Fibroblast of pulmonary artery (primary cell): ENCODE results near the gene TCP10L.
"Not testable (repeated sequence)": the region's sequence is repeated elsewhere in the genome, so short reads cannot be mapped to it uniquely, and the experiment has no call there.

Source experiments
- DNase-seq: peaks from one replicate; pipeline ENCODE4 v3.0.0-alpha.2; 2010; ENCODE audit warnings: low read depth
- H3K4me3 ChIP-seq: replicated peaks from 2 replicates; pipeline ENCODE4 v1.5.1; 2011; ENCODE audit warnings: low read depth, mild to moderate bottlenecking, control low read depth, low read length, moderate library complexity
- CTCF ChIP-seq: IDR thresholded peaks from 2 replicates; pipeline ENCODE4 v1.5.1; 2011; ENCODE audit warnings: mild to moderate bottlenecking, control low read depth, low read length, inconsistent platforms; ENCODE audit errors: missing control alignments

TCP10L gene

DNA sequence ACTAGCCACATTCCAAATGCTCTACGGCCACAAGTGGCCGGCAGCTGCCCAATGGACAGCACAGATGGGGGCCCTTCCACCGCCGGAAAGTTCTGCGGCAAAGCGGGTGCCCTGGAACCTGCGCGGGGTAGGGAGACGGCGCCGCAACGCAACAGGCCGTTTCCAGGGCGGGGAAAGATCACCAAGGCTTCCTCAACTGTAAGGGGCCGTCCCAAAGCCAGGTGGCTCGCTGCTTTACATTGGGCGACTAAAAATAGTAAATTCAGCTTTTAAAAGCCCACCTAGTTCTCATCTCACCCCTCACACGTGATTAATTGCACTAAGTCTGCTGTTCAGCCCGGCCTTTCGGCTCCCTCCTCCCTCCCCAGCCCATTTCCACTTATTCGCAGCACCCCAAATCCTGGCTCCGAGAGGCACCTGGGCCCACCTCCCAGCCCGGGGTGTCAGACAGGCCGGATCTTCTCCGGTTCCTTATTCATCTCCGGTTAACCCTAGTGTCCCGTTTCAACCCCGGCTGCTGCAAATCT is 26.2 kb upstream of the TCP10L start:
- no peak for TF ChIP-seq CTCF
- DNase-seq: peak; percentile 17
- H3K4me3 ChIP-seq: peak overlapping the region; percentile 92

- peak overlapping the region; percentile 92 for H3K4me3 ChIP-seq
- DNase-seq: not testable (repeated sequence)
Observed at GRCh38 chr21:32610940-32611339, 25.6 kb upstream of the TCP10L start.

DNA sequence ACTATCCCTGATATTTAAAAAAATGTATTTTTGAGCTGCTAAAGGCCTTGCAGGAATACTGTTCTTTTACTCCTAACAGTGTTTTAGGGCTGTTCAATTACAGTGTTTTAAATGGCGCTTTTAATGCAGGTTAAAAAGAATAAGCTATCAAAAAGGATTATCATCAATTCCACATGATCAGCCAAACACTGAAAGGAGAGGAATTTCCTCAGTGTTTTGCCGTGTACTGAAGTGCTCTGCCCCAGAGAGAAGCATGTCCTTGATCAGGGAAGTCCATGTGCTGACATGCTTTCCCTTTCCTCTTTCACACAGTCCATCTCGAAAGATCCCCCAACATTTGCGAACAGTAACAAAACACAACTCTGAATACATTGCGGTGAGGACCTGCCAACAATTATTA is 23.5 kb upstream of the TCP10L start:
- no peak for DNase-seq
- TF ChIP-seq CTCF: no peak

GRCh38 chr21:32605469-32605868 is 20.1 kb upstream of the TCP10L start:
- H3K4me3 ChIP-seq: no peak overlapping the region
- TF ChIP-seq CTCF: no peak
- no peak for DNase-seq

More for the DNA sequence above, 23.5 kb upstream of the TCP10L start:
- no peak overlapping the region for H3K4me3 ChIP-seq

DNA sequence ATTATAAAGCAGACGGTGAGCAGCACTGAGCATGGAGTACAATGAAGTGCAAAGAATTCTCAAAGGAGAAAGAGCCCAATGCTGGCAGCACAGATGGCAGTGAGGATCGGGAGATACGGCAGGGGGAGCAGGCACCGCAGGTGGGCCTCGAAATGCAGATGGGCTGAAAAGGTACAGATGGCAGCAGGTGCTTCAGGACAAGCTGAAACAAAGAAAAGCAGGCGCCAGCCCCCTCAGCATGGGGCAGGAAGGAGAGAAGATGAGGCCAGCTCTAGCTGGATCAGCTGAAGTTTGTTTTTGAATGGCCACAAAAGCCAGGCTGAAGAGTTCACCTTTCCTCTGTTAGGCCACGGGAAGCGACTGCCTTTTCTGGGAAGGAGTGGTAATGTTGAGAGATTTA is 19.1 kb upstream of the TCP10L start:
- TF ChIP-seq CTCF: no peak
- H3K4me3 ChIP-seq: no peak overlapping the region
- DNase-seq: no peak

DNA sequence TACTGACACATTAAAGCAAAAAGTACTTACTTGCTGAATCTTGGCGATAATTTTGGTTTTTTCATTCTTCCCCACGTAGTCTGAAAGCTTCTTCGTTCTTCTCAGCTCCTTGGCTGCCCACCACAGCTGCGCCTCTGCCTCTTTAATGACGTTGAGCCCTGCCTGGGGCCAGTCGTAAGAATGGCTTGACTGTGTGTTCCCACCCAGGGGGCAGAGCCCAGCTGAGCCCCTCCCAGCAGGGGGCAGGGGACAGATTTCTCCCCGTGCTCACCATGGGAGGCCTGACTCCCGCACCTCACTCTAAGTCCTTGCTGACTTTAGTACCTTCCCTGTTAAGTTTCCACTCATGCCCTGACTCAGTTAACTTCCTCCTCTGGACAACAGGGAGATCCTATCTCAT is 17.8 kb upstream of the TCP10L start:
- H3K4me3 ChIP-seq: no peak overlapping the region
- no peak for DNase-seq
- TF ChIP-seq CTCF: no peak

- no peak for TF ChIP-seq CTCF
- no peak for DNase-seq
- H3K4me3 ChIP-seq: no peak overlapping the region
Observed at GRCh38 chr21:32602099-32602498, 16.8 kb upstream of the TCP10L start.
